NOMO-1 treated with dmso at 0.1 percent for 144 hours (cell line): ENCODE data around the gene LMO4.
A peak's percentile ranks its signal among the peaks of the same experiment; 100 is the strongest.

Experiments used
- DNase-seq: peaks from one replicate; lab custom pipeline; 2025; ENCODE audit not compliant: unreplicated experiment; lab: John Stamatoyannopoulos, UW

The LMO4 gene

DNA sequence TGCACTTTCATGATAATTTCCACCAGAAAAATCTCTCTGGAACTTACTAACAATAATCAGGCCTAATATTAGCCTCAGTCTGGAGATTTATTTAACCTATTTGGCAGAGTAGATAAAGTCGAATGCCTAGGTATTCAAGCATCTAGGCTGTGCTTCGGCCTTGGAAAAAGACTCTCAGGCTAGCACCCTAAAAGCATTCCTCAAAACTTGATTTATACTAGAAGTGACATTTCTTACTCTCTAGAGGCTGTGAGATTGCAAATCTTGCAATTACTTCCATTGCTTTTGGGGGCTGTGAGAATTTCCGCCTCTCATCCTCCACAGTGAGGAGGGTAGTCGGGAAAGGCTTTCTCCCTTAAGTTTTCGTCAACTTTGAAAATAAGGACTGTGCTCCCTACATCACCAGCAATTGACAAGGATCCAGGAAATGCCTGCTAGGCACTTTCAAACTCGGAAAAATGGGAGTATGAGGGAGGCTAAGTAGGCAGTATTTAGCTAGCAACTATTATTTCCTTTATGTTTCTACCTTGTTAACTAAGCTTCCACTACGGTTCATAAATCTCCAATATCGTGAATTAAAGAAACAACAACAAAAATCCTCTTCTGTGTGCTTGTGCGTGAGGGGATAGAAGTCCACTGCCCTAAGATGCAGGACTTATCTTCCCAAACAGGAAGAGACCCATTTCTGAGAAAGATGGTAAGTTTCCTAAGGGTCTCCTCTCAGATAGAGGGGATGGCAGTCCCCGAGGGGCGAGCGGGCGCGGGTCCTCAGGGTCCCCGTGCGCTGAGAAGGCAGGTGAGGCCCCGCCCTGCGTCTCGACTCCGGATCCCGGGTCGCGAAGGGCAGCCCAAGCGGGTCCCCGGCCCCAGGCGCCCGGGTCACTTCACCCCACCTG, 1.1 kb upstream of the LMO4 start:
- DNase-seq, result no peak

- DNase-seq, result no peak
Observed at GRCh38 chr1:87329051-87329525, 408 bp downstream of the LMO4 start.

GRCh38 chr1:87329526-87330056, 911 bp downstream of the LMO4 start:
- peak; percentile 24 for DNase-seq

- peak; percentile 56 for DNase-seq
Observed at GRCh38 chr1:87330057-87330884, 1.6 kb downstream of the LMO4 start.

DNA sequence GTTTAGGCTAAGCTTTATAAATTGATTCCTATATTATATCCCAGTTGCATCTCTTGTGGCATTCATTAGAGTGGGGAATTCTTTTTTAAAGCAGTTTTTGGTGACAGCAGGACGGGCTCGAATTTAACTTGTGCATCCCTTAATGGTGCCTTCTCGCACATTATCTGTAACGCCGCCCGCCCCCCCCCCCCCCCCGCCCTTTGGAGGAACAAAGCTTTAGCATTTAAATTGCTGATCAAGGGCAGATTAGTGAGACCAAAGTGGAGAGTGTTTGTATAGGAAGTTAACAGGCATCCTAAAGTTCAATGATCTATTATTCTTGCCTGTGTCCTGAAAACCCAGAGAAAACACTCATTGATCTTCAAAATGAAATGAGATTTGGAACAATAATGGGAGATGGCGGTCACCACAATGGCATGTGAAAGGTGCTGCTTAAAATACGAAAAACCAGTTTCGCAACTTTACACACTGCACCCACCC, 2.2 kb downstream of the LMO4 start:
- DNase-seq, result no peak

GRCh38 chr1:87331365-87332241, 2.9 kb downstream of the LMO4 start:
- peak; percentile 8 for DNase-seq

DNA sequence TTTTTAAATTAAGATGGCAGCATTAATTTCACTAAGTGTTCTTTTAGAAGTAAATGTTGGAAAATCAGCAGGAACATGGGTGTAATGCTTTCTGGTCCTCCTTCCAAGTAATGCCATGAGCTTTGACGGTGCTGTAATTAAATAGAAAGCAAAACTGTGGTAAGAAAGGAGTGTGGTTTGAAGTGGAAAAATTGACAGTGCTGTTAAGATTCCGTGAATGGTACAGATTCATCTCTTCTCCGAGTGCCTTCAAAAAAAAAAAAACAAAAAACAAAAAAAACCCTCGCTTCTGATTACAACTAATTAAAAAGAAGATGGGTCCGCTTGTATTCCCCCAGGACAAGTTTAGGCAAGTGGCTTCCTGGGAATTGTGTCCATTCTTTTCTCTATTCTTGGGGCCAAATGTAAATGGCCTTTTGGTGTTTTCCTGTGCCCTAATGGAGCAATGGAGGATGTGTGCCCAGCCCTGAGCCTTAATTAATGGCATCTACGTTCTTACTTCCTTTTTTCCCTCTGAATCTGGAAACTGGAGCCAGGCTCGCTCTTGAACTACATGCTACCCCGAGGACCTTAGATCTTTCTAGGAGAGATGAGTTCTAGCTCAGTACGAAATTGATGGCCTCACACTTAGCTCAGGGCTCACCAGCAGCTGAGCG, 5.1 kb downstream of the LMO4 start:
- DNase-seq, result peak; percentile 10

DNA sequence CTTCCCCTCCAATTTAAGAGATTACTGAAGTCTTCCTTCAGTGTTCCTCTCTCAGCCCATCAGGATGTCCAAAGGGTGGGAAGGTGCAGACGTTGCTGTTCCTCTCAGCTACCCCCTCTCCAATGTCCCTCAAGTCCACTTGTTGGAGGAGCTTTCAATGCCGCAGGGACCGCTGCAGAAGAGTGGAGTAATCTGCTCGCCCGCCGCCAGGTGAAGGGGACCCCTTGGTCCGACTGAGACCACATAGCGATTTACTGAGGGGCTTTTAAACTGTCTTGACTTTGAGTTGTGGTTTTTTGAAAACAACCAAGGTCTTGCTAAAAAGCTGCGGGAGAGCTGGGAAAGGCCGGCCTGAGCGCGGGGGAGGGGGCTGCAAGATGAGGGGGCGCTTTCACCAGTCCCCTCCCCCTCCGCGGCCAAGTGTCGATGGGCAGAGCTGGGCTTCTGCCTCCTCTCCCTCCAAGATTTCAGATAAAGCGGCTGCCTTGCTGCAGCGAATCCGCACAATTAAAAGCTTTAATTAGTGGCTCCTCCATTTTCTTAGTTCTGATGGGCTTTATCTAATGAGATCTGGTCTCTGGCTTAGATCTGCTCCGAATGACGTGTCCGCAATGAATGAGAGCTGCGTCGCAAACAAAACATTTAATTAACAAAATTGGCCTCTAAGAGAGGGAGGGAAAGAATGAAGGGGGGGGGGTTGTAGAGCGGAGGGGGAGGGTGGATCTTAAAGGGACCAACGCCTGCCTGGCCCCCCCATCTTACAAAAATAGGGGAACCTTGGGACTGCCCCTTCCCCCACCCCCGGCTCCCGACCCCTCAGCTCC, 5.9 kb downstream of the LMO4 start:
- peak; percentile 6 for DNase-seq

DNA sequence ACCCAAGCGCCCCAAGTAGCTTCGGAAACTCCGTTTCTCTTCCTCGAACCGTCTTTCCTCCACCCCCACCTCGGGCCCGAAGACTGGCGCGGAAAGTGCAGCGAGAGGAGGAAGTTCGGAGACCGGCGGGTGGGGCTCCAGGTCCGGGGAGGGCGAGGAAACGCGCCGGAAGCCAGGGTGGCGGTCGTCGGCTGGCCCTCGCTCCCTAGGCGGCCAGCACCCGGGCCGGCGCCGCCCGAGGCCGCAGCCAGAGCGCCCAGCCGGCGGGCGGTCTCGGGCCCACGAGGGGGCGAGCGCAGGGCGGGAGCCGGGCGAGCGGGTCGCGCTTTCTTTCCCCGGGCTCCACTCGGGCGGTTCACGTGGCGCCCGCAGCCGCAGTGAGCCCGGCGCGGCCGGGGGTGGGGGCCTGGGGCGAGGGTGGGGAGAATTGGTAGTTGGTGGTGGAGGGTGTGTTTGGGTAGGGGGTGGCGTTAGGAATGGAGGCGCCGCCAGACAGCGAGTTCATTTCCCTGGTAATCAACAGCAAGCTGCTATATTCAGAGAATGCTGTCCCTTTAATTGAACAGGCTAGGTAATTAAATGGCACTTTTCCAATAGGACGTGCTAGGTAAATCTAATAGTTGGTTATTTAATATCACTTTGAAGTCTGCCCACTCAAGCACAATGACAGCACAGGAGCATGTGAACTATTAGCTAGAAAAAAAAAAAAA, 6.7 kb downstream of the LMO4 start:
- DNase-seq, result peak; percentile 59

GRCh38 chr1:87336623-87337067, 8.0 kb downstream of the LMO4 start:
- no peak for DNase-seq

DNA sequence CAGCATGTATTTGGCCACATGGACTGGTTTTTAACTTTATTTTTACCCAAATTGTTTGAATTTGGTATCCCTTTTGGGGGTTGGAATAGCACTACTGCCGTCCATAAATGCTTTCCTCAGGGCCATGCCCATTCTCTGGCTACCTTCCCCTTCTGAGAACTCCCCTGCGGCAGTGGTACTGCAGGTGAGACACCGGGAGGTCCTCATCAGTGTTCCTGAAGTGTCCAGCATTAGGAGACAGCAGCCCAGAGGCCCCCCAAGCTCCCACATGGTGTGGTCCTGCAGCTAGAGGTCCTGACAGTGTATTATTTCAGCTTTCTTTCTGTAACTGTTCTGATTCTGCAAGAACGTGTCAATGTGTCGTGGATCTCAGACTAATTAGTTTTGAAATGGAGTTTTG, 8.9 kb downstream of the LMO4 start:
- no peak for DNase-seq

DNA sequence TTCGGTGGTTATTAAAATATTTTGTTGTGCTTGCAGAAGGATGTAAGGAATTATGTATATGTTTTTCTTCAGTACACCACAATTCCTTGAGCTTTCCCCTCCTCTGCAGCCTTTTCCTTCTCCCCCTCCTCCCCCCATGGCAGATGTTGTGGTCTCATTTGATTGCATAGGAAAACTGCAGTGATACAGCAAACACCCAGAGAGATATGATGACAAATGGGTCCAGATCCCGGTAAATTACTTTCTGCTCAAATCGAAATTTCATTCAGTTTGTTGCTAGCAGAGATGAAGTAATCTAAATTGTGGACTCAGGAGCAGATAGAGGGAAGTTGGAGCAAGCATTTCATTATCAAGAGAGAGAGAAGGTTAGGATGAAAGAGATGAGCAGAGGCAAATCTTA, 9.9 kb downstream of the LMO4 start:
- DNase-seq, result no peak

GRCh38 chr1:87344231-87344630, 15.6 kb downstream of the LMO4 start:
- DNase-seq, result no peak

GRCh38 chr1:87346130-87346814, 17.6 kb downstream of the LMO4 start:
- DNase-seq, result no peak

- no peak for DNase-seq
Observed at GRCh38 chr1:87348341-87349019, 19.8 kb downstream of the LMO4 start.

GRCh38 chr1:87349036-87349435, 20.4 kb downstream of the LMO4 start:
- DNase-seq, result no peak

GRCh38 chr1:87355894-87356293, 27.2 kb downstream of the LMO4 start:
- DNase-seq, result no peak
